Mesodermal cell (in vitro differentiated cells): ENCODE results near the gene TMEM248. TPM values are rescaled to one million over a fixed set of nuclear protein-coding genes. Genes with fewer than 3 reads are reported as not detected.
"Not testable (repeated sequence)": the region's sequence is repeated elsewhere in the genome, so short reads cannot be mapped to it uniquely, and the experiment has no call there.

Experiments
- H3K27ac ChIP-seq: 2 replicates; pipeline ENCODE4 v1.7.0; 2013; ENCODE audit warnings: mild to moderate bottlenecking, low read depth, low read length, moderate library complexity; ENCODE audit not compliant: severe bottlenecking
- H3K36me3 ChIP-seq: 2 replicates; pipeline ENCODE4 v1.7.1; 2013; ENCODE audit warnings: mild to moderate bottlenecking, low read length, moderate library complexity; ENCODE audit not compliant: control insufficient read depth, insufficient read depth
- H3K4me1 ChIP-seq: one replicate; pipeline ENCODE4 v1.7.1; 2013; ENCODE audit warnings: mild to moderate bottlenecking, low read length; ENCODE audit not compliant: insufficient read depth, control insufficient read depth, poor library complexity, severe bottlenecking
- H3K4me3 ChIP-seq: 2 replicates; pipeline ENCODE4 v1.7.0; 2013; ENCODE audit warnings: low read length, control low read depth, mild to moderate bottlenecking; ENCODE audit not compliant: insufficient read depth, poor library complexity, severe bottlenecking; ENCODE audit errors: extremely low read depth
- H3K9me3 ChIP-seq: 2 replicates; pipeline ENCODE4 v1.7.1; 2013; ENCODE audit warnings: mild to moderate bottlenecking, low read length, moderate library complexity; ENCODE audit not compliant: control insufficient read depth
- WGBS, 2 experiments: methylation state at CpG; one replicate each; pipeline ENCODE4 v1.1.5; 2013; ENCODE audit warnings: missing lambda C conversion rate in 2 of 2; ENCODE audit not compliant: insufficient coverage in 2 of 2; 5-methylcytosine and 5-hydroxymethylcytosine counted together
- polyA plus RNA-seq, 2 experiments: library from polyadenylated mRNA; stranded (reverse); fragments of 50-300 nt; gene quantifications; one replicate each; pipeline ENCODE4 v1.2.3, GENCODE V29; 2013

TMEM248 gene
- polyA plus RNA-seq (2013, experiment 1 of 2) = 60.5 TPM
- polyA plus RNA-seq (2013, experiment 2 of 2) = 54.0 TPM

DNA sequence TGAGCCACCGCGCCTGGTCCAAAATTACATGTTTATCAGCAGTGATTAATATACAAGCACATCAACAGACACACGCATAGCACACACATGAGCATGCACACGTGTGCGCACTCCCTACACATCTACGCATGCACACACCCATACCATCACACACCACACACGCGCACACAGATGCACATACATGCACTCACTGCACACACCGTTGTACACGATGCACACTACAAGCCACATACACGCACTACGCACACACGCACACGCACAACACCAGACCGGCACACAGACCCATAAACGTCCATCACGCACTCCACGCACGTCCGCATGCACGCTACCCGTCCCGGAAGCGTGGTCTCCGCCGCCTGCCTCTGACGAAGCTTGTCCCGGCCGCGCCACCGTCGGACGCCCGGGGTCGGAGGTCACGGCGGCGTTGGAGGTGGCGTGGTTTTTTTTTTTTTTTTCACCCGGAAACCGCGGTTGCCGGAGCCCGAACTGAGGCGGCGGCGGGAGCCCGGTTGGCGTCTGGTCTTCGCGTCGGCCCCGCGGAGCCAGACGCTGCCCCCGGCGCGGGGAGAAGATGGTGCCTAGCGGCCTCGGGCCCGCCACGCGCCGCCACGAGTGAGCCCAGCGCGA lies at the start of gene TMEM248:
Gene TMEM248, plus strand, starts transcription at position 457 of the 627 bp plus-strand sequence. CDS start 20,641 bp downstream, outside the sequence.
- Histone ChIP-seq H3K4me3 (peak within 1 kb of the TSS; percentile 89), H3K4me1 (peaks cover 5% of the 10 kb centered on the region), H3K27ac (peak within 1 kb of the TSS; percentile 45), H3K9me3 (no peaks in the 10 kb centered on the region), H3K36me3 (peaks cover 31% of the 10 kb centered on the region)
- WGBS, 2 experiments = 5 to 7% methylated on average over 25 to 43 of the region's 67 CpGs

- no peak overlapping the region for H3K27ac ChIP-seq
- H3K4me3 ChIP-seq = no peak overlapping the region
- no peaks in the 10 kb centered on the region for H3K4me1 ChIP-seq
- WGBS, 2 experiments = 80% methylated on average over 1 of the region's 3 CpGs; no CpG with 5 or more reads in 1 of the 2 experiments
- H3K36me3 ChIP-seq = peaks cover 2% of the 10 kb centered on the region
- no peaks in the 10 kb centered on the region for H3K9me3 ChIP-seq
Observed at GRCh38 chr7:66873476-66873875, 47.5 kb upstream of the TMEM248 start.

GRCh38 chr7:66877577-66878300 lies 43.3 kb upstream of the TMEM248 start:
- Histone ChIP-seq H3K36me3 (peaks cover 10% of the 10 kb centered on the region), H3K4me3 (no peak overlapping the region), H3K4me1 (no peaks in the 10 kb centered on the region), H3K27ac (no peak overlapping the region), H3K9me3 (no peaks in the 10 kb centered on the region)
- 100% methylated on average over 1 of the region's 1 CpG for WGBS, 2 experiments

DNA sequence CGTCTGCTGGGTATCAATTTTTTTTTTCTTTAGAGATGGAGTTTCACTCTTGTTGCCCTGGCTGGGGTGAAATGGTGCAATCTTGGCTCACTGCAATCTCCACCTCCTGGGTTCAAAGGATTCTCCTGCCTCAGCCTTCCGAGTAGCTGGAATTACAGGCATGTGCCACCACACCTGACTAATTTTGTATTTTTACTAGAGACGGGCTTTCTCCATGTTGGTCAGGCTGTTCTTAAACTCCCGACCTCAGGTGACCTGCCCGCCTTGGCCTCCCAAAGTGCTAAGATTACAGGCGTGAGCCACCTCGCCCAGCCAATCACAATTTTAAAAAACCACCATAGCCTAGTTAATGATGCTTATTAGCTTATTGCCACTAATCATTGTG lies 42.7 kb upstream of the TMEM248 start:
- not testable (repeated sequence) for H3K27ac ChIP-seq, H3K4me3 ChIP-seq, H3K4me1 ChIP-seq, H3K9me3 ChIP-seq
- H3K36me3 ChIP-seq = peaks cover 10% of the 10 kb centered on the region
- WGBS, 2 experiments = 91 to 92% methylated on average over 4 to 7 of the region's 7 CpGs

DNA sequence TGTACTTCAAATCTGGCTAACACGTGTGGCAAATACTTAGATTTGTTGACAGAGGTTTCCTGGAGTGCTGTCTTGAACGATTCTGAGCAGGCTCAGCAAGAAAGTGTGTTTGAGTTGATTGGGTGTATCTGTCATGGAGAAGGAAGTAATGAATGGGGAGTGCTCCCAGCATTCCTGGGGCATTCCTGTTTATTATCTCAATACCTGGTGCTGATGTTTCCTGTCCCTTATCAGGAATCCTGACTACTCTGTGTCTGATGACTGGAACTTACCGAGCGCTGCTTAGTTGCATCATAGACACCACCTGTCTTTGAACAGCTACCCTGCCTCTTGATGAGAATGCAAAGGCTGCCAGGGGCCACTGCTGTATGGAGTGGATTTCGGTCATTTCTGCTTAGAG lies 41.0 kb upstream of the TMEM248 start:
- H3K36me3 ChIP-seq = peaks cover 18% of the 10 kb centered on the region
- WGBS, 2 experiments = 63 to 84% methylated on average over 2 to 4 of the region's 5 CpGs
- no peak overlapping the region for H3K27ac ChIP-seq
- H3K4me3 ChIP-seq = no peak overlapping the region
- no peaks in the 10 kb centered on the region for H3K4me1 ChIP-seq
- no peaks in the 10 kb centered on the region for H3K9me3 ChIP-seq

DNA sequence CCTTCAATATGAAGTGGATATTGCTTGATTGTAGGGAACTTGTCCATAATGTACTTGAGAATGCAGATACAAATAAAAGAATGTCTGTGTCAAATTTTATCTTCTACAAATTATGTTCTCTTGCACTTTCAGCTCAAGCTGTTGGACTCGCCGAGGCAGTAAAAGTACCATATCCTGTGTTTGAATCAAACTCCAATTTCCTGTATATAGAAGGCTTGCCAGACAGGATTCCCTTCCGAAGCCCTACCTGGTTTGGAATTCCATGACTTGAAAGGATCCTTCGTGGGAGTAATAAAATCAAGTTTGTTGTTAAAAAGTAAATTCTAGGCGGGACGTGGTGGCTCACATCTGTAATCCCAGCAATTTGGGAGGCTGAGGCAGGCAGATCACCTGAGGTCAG lies 40.4 kb upstream of the TMEM248 start:
- not testable (repeated sequence) for H3K27ac ChIP-seq, H3K9me3 ChIP-seq, H3K4me3 ChIP-seq, H3K4me1 ChIP-seq
- H3K36me3 ChIP-seq = peaks cover 23% of the 10 kb centered on the region
- WGBS, 2 experiments = 90 to 94% methylated on average over 4 to 5 of the region's 6 CpGs

- 96 to 98% methylated on average over 3 to 4 of the region's 7 CpGs for WGBS, 2 experiments
- no peaks in the 10 kb centered on the region for H3K4me1 ChIP-seq
- no peak overlapping the region for H3K27ac ChIP-seq
- peaks cover 22% of the 10 kb centered on the region for H3K36me3 ChIP-seq
- H3K9me3 ChIP-seq = no peaks in the 10 kb centered on the region
- H3K4me3 ChIP-seq = no peak overlapping the region
Observed at GRCh38 chr7:66883716-66884115, 37.3 kb upstream of the TMEM248 start.

DNA sequence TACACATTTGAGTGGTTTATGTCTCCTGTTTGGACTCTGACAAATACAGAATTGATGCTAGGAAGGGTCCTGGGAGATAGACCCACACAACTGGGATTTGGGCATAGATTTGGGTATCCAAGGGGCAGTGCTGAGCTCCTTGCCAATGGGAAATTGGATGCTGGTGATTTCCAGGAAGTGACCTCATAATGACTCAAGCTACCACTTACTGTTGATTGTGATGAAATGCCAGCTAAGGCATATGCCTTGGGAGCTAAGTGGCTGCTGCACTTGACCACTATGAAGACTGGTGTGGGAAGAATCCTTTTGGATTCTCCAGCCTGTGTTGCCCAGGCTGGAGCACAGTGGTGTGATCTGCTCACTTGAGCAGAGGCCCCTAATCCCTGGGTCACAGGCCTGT lies 36.5 kb upstream of the TMEM248 start:
- H3K27ac ChIP-seq, H3K4me3 ChIP-seq, H3K9me3 ChIP-seq, H3K4me1 ChIP-seq: not testable (repeated sequence)
- peaks cover 21% of the 10 kb centered on the region for H3K36me3 ChIP-seq

DNA sequence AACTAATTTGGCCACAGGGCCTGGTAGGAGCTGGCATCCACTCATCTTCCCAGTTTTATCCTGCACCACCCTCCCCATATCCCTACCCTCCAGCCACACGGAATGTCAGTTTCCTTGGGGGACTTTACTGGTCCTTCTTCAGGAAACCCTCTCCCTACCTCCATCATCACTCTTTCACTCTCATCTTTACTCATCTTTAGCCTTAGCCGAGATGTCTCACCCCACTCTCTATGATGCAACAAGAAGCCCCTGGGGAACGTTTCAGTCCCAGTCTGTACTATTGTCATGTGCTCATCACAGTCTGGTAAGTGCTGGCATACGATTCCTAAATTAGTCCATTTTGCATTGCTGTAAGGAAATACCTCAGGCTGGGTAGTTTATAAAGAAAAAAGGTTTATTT lies 34.9 kb upstream of the TMEM248 start:
- no peak overlapping the region for H3K4me3 ChIP-seq

DNA sequence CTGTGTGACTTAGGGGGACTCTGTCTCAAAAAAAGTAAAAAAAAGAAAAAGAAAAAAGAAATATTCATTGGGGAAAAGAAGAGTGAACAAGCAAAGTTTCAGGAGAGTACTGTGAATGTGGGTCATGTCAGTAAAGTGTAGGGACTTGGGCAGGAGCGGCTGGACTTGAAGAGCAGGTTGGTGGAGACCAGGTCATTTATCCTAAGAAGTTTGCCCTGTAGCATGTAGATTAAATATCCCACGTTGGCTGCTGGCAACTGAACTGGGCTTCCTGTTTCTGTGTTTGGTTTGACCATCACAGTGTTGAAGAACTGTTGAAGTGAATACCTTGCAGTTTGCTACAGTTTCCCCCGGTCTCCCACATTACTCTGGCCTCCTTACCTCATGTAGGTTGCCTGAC lies 32.8 kb upstream of the TMEM248 start:
- not testable (repeated sequence) for H3K27ac ChIP-seq, H3K4me3 ChIP-seq, H3K9me3 ChIP-seq, H3K4me1 ChIP-seq
- WGBS, 2 experiments = 69 to 86% methylated on average over 1 to 2 of the region's 3 CpGs
- H3K36me3 ChIP-seq = peaks cover 18% of the 10 kb centered on the region

More for the DNA sequence above, 34.9 kb upstream of the TMEM248 start:
- 91 to 97% methylated on average over 3 to 4 of the region's 4 CpGs for WGBS, 2 experiments
- Histone ChIP-seq H3K27ac (no peak overlapping the region), H3K4me1 (no peaks in the 10 kb centered on the region), H3K9me3 (no peaks in the 10 kb centered on the region), H3K36me3 (peaks cover 21% of the 10 kb centered on the region)

DNA sequence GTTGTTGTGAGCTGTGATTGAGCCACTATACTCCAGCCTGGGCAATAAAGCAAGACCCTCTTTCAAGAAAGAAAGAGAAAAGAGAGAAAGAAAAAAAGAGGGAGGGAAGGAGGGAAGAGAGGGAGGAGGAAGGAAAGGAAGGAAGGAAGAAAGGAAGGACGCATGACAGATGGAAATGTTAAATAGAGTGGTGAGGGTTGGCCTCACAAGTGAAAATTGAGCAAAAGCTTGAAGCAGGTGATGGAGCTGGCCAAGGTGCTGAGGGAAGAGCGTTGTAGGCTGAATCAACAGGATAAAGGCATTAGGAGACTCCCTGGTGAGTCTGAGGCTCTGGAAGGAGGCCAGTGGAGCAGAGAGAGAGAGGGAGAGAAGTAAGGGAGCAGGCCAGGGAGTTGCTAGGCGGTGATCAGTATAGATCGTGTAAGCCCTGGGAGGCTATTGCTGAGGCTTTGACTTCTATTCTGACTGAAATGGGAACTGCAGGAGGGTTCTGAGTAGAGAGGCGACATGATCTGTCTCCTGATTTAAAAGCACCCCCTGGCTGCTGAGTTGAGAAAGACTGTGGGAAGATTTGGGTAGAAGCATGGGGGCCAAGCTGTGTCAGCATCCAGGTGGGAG lies 26.5 kb upstream of the TMEM248 start:
- Histone ChIP-seq H3K9me3 (no peaks in the 10 kb centered on the region), H3K4me1 (no peaks in the 10 kb centered on the region), H3K36me3 (peaks cover 24% of the 10 kb centered on the region), H3K27ac (no peak overlapping the region), H3K4me3 (no peak overlapping the region)
- whole genome bisulfite sequencing, 2 experiments = 47 to 58% methylated on average over 4 to 5 of the region's 5 CpGs
